Coronary artery (tissue), 2 donors: Measurements from ENCODE around the gene KLHDC10.

Source experiments
- DNase-seq: peaks from one replicate; pipeline ENCODE4 v3.0.0-alpha.2; 2017; ENCODE audit warnings: low spot score
- H3K27ac ChIP-seq, 2 donors: fragments of 200-600 bp; sonication (generic); one replicate each; pipeline ENCODE4 v1.5.1; 2016 to 2019
- H3K4me3 ChIP-seq: fragments of 200-600 bp; sonication (generic); 2 replicates; pipeline ENCODE4 v1.5.1; 2016; ENCODE audit warnings: mild to moderate bottlenecking, moderate library complexity
- TF ChIP-seq, protein P1 (sequence below): fragments of 200-600 bp; sonication (generic); IDR thresholded peaks from one replicate; pipeline ENCODE4 v1.5.1; 2019; ENCODE audit warnings: antibody characterized with exemption

Gene KLHDC10

DNA sequence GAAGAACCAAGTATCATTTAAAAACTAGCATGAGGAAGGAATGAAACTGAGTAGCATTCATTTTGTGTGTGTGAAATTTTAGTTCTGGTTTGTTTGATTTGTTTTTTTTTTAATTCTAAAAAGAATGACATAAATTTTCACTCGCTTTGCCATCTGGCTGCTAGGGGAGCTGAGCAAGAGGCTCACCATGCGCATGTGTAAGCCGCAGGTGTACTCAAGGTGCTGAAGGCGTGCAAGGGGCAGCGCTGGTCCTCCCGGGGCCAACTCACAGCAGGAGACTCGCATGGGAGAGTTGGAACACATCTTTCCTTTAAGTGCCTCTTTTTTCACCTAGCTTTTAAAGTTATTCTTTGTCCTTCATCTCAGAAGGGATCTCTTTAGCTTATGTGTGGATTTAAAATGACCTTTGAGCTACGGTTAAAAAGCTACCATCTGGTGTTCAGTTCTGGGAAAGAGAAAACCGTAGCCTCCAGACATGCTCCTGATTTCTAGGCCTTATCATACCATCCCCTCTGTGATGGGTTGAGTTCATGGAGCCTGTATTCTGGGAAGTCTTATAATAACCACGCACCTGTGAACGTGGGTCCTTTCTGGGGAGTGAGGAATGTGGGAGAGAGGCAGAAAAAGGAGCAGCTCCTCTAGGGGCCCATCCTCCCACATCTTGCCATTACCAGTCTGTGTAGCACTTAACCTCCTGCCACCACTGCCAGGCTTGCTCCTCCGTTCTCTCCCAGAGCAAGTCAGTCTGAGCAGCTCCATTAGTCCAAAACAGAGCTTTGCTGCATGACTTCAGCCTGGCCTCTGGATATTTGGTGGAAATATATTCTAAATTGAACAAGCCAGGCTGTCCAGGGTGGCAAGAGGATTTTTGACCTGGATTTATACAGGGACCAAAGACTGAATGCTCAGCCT, 61.9 kb downstream of the KLHDC10 start:
- Histone ChIP-seq H3K27ac (no peak overlapping the region), H3K4me3 (no peak overlapping the region)
- TF ChIP-seq, protein P1, sequence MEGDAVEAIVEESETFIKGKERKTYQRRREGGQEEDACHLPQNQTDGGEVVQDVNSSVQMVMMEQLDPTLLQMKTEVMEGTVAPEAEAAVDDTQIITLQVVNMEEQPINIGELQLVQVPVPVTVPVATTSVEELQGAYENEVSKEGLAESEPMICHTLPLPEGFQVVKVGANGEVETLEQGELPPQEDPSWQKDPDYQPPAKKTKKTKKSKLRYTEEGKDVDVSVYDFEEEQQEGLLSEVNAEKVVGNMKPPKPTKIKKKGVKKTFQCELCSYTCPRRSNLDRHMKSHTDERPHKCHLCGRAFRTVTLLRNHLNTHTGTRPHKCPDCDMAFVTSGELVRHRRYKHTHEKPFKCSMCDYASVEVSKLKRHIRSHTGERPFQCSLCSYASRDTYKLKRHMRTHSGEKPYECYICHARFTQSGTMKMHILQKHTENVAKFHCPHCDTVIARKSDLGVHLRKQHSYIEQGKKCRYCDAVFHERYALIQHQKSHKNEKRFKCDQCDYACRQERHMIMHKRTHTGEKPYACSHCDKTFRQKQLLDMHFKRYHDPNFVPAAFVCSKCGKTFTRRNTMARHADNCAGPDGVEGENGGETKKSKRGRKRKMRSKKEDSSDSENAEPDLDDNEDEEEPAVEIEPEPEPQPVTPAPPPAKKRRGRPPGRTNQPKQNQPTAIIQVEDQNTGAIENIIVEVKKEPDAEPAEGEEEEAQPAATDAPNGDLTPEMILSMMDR, result no peak
- DNase-seq, result no peak

DNA sequence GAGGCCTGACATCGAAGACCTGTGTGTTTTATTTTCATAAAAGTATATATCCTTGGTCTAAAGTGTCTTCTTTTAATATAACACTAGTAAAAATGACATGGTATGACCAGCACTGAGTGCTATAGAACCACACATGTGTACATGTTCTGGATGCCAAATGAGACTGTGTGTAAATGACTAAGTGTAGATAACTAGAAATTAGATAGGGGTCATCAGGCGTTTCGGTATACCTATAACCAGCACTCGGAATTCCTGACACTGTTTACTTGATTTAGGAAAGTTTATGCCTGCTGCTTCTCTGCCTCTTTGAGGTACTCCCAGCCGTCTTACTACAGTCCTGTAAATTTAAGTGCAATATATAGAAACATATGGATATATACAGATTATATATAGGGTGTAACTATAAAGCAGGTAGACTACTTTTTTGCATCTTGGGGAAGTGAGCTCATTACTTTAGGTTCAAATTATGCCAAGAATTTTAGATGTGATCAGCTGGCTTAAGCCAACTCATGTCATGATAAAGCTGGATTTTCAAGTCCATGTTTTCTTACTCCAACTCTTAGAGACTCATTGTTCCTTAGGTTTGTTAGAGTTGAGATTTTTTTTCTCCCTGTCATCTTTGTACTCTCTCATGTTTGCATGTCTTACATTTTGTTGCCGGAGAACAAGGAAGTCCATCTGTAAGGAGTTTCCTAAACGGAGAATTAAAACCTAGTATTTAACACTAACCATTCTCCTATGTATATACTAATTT, 62.9 kb downstream of the KLHDC10 start:
- DNase-seq, result no peak
- Histone ChIP-seq H3K4me3 (no peak overlapping the region), H3K27ac (no peak overlapping the region)
- TF ChIP-seq, protein P1, result no peak

DNA sequence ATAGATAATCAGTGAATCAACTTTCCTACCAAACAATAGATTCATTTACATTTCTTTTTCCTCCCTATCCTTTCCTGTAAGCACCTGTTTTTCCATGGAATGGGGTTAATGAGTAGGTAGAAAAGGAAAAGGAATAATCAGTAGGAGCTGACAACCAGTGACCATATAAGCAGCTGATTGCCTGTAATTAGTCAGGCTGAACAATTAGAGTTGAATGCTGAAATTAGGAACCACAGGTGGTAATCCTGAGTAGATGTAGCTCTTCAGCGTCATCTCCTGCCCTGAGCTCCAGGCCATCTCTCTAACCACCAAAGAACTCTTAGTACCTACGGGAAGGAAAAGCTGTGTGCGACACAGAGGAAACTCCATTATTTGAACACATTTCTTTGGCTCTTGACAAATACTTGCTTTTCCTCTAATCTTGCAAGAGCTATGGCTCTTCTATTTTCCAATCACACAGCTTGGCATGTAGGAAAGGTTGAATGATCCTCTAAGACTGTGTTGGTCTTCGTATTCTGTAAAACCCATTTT, 63.8 kb downstream of the KLHDC10 start:
- no peak overlapping the region for H3K4me3 ChIP-seq
- H3K27ac ChIP-seq, result no peak overlapping the region
- no peak for DNase-seq
- TF ChIP-seq, protein P1, result no peak

DNA sequence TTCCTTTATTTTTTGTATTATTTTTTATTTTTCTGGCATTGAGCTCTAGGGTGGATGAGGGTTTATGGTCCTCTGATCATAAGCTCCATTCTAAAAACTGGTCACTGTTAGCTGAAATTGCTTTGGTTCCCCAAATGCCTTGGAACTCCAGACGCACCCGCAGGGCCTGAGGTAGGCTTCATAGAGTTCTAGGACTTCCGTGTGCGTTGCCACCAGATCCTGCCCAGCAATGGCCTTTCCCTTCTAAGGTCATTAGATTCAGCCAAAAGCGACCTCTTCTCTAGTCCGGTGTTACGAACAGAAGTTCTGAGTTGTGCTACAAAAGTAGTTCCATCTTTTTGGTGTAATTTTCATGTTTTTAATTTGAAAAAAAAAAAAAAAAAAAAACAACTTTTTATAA, 64.4 kb downstream of the KLHDC10 start:
- H3K4me3 ChIP-seq, result no peak overlapping the region
- DNase-seq, result no peak
- TF ChIP-seq, protein P1, result no peak

DNA sequence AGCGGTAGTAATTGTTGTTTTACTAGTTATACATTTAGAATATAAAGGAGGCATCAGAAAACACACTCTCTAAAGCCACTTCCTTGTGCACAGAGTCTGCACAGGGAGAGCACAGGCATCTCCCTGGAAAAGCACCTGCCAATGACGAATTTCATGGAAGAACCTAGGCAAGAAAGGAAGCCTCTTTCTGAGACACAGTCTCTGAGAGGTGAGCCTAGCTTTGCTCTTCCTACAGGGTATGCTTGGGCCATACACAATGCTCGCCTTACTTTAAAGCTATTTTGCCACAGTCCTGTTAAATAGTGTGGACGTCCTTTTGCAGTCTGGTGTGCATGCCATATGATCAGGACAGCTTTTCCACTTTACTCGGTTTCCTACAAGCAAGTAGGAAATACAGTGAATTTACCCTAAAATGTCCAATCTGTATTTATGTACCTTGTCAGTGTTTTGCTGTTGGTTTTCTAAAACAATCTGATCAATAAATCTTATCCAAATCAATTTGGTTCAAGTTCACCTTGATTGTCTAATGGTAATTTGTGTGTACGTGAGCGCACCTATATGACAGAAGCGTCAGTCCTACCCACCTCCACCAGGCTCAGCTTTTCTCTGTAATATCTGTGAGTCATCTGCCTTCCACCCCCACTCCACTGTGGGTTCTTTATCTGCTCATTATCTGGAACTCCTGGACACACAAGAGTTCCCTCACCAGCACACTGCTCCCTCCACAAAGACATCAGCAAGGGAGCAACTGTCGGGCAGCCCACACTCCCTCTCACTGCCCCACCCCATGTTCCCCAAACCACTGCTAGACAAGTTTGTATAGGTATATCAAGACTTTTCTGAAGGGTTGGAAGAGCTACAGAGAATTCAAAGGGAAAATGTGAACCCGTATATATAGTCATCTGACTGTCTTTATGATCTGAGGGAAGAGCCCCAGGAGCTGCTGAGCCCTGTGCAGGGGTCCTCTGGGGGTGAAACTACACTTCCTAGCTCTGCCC, 65.2 kb downstream of the KLHDC10 start:
- H3K27ac ChIP-seq, result no peak overlapping the region
- DNase-seq, result no peak
- TF ChIP-seq, protein P1, result no peak
- H3K4me3 ChIP-seq, result no peak overlapping the region

More for the DNA sequence above, 64.4 kb downstream of the KLHDC10 start:
- H3K27ac ChIP-seq, result no peak overlapping the region

DNA sequence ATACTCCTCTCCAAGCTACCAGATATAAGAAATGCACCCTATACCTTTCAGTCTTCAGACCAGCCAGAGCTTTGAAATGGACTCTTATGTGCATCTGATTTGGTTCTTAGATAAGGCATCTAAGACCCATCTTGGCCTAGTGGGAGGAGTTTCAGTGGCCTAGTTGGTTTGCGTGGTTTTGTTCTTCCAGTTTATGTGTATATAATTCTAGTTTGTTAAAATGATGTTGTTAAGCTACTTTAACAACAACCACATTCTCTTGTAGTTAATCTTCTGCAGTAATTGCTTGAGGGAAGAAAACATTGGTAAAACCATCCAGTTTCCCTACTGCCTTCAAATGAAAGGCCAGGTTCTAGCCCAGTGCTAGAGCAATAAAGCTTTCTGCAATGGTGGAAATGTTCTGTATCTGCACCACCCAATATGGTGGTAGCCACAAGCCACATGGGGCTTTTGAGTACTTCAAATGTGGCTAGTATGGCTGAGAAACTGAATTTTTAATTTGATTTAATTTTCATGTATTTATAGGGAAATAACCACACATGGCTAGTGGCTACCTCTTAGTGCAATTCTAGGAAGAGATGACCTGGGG, 66.3 kb downstream of the KLHDC10 start:
- TF ChIP-seq, protein P1, result no peak
- H3K27ac ChIP-seq, result no peak overlapping the region
- no peak for DNase-seq
- H3K4me3 ChIP-seq, result no peak overlapping the region
